Stimulated activated CD8-positive, alpha-beta memory T cell treated with anti-CD3 and anti-CD28 coated beads, Interleukin-15, amount 100 ng/mL, for 1 hour (primary cell): ENCODE data around the gene NIPA2.

Source experiments
- DNase-seq: peaks from one replicate; pipeline ENCODE4 v3.0.0-alpha.2; 2020; ENCODE audit warnings: low read depth

The NIPA2 gene

GRCh38 chr15:22902981-22903380, 64.5 kb downstream of the NIPA2 start:
- DNase-seq: no peak

GRCh38 chr15:22903427-22903826, 65.0 kb downstream of the NIPA2 start:
- no peak for DNase-seq

GRCh38 chr15:22903961-22904534, 65.6 kb downstream of the NIPA2 start:
- no peak for DNase-seq

- no peak for DNase-seq
Measured at GRCh38 chr15:22904736-22905135, 66.3 kb downstream of the NIPA2 start.

- no peak for DNase-seq
Measured at GRCh38 chr15:22907161-22907950, 68.9 kb downstream of the NIPA2 start.

- DNase-seq: no peak
Measured at GRCh38 chr15:22908830-22909229, 70.4 kb downstream of the NIPA2 start.

GRCh38 chr15:22911306-22911705, 72.8 kb downstream of the NIPA2 start:
- no peak for DNase-seq

GRCh38 chr15:22912256-22912655, 73.8 kb downstream of the NIPA2 start:
- DNase-seq: no peak

GRCh38 chr15:22913646-22914380, 75.3 kb downstream of the NIPA2 start:
- no peak for DNase-seq

GRCh38 chr15:22915866-22916515, 77.5 kb downstream of the NIPA2 start:
- no peak for DNase-seq

- DNase-seq: no peak
Measured at GRCh38 chr15:22916606-22917350, 78.3 kb downstream of the NIPA2 start.

GRCh38 chr15:22917556-22917955, 79.1 kb downstream of the NIPA2 start:
- no peak for DNase-seq
